Endothelial cell of umbilical vein (primary cell): ENCODE results near the gene OOEP. TPM values are rescaled to one million over a fixed set of nuclear protein-coding genes. Genes with fewer than 3 reads are reported as not detected.

Source experiments
- BruUV-seq: library from RNA; stranded (reverse); fragments of 400-500 nt; replicated peaks from 2 replicates; lab custom pipeline; 2021; lab: Mats Ljungman, UMichigan
- CTCF ChIA-PET: fragments of 300-600, 350-600 bp; sonication (Branson Sonifier 250); formaldehyde crosslinking; loops from one replicate; lab custom pipeline; 2021; ENCODE audit warnings: antibody characterized with exemption, inconsistent platforms; lab: Charles Lee
- POLR2A ChIA-PET: fragments of 300-600, 350-600 bp; sonication (Branson Sonifier 250); formaldehyde crosslinking; loops from one replicate; lab custom pipeline; 2021; ENCODE audit warnings: antibody characterized with exemption, inconsistent platforms; lab: Charles Lee
- DNase-seq: peaks from one replicate; pipeline ENCODE4 v3.0.0-alpha.2; 2011; ENCODE audit warnings: low read depth, low spot score
- FAIRE-seq: peaks from 2 replicates; lab custom pipeline; 2011; peaks lifted over from hg19 to GRCh38; lab: Jason Lieb, UNC
- H2AFZ ChIP-seq: 2 replicates; pipeline ENCODE4 v1.6.0; 2012; ENCODE audit warnings: low read depth, low read length, control low read depth, inconsistent platforms
- H3K27ac ChIP-seq: 2 replicates; pipeline ENCODE4 v1.5.1; 2011; ENCODE audit warnings: low read depth, mild to moderate bottlenecking, control low read depth, low read length, moderate library complexity; ENCODE audit not compliant: insufficient read depth
- H3K27me3 ChIP-seq, 2 experiments: 2 replicates each; pipeline versions ENCODE4 v1.6.0 to v1.6.1; 2011; ENCODE audit warnings: low read length in 2 of 2, mixed read lengths in 1 of 2; ENCODE audit not compliant: control insufficient read depth in 2 of 2, insufficient read depth in 2 of 2
- H3K36me3 ChIP-seq, 2 experiments: 2 replicates in 1 of 2; 3 replicates in 1 of 2; pipeline ENCODE4 v1.5.1; 2011; ENCODE audit warnings: low read length in 2 of 2, mild to moderate bottlenecking in 1 of 2, moderate library complexity in 1 of 2; ENCODE audit not compliant: control insufficient read depth in 2 of 2, insufficient read depth in 2 of 2; ENCODE audit errors: extremely low read depth in 1 of 2
- H3K4me1 ChIP-seq: 3 replicates; pipeline ENCODE4 v1.5.1; 2011; ENCODE audit warnings: mild to moderate bottlenecking, low read length; ENCODE audit not compliant: control insufficient read depth, insufficient read depth; ENCODE audit errors: extremely low read depth
- H3K4me2 ChIP-seq: 2 replicates; pipeline ENCODE4 v1.6.1; 2011; ENCODE audit warnings: low read length, control low read depth, mixed read lengths; ENCODE audit not compliant: insufficient read depth
- H3K4me3 ChIP-seq, 3 experiments: fragments of 200-600 bp in 1 of 3; sonication (generic), shearing (Covaris generic) in 1 of 3; replicated peaks in 1 of 3; 2 replicates each; pipeline ENCODE4 v1.5.1; 2011 to 2016; ENCODE audit warnings: control low read depth in 3 of 3, low read length in 3 of 3, mild to moderate bottlenecking in 2 of 3, inconsistent platforms in 1 of 3, low read depth in 1 of 3, moderate library complexity in 1 of 3; ENCODE audit not compliant: insufficient read depth in 1 of 3
- H3K79me2 ChIP-seq: 2 replicates; pipeline ENCODE4 v1.6.0; 2012; ENCODE audit warnings: low read length, inconsistent platforms; ENCODE audit not compliant: control insufficient read depth, insufficient read depth
- H3K9ac ChIP-seq: replicated peaks from 2 replicates; pipeline ENCODE3; 2011; ENCODE audit warnings: low read length, control low read depth; ENCODE audit not compliant: insufficient read depth; ENCODE audit errors: extremely low read depth
- H3K9me1 ChIP-seq: replicated peaks from 3 replicates; pipeline ENCODE4 v1.6.0; 2011; ENCODE audit warnings: mild to moderate bottlenecking, low read length; ENCODE audit not compliant: control insufficient read depth, insufficient read depth; ENCODE audit errors: extremely low read depth
- H3K9me3 ChIP-seq: replicated peaks from 2 replicates; pipeline ENCODE4 v1.5.1; 2012; ENCODE audit warnings: low read length, inconsistent platforms; ENCODE audit not compliant: control insufficient read depth, insufficient read depth
- H4K20me1 ChIP-seq: replicated peaks from 2 replicates; pipeline ENCODE3; 2011; ENCODE audit warnings: mild to moderate bottlenecking, low read length; ENCODE audit not compliant: control insufficient read depth, insufficient read depth; ENCODE audit errors: extremely low read depth
- CTCF ChIP-seq, 2 donors: IDR thresholded peaks; 1 replicate in 1 of 2; 2 replicates in 1 of 2; pipeline ENCODE4 v1.5.1; 2011; ENCODE audit warnings: low read length in 2 of 2, mild to moderate bottlenecking in 2 of 2, moderate library complexity in 2 of 2, control low read depth in 1 of 2, inconsistent platforms in 1 of 2, low read depth in 1 of 2; ENCODE audit not compliant: insufficient read depth in 1 of 2; ENCODE audit errors: extremely low read depth in 1 of 2
- GATA2 ChIP-seq: IDR thresholded peaks from 2 replicates; pipeline ENCODE4 v1.7.0; 2011; ENCODE audit warnings: low read depth, mild to moderate bottlenecking, moderate library complexity, mixed read lengths, low read length; ENCODE audit not compliant: insufficient read length, insufficient read depth
- JUN ChIP-seq: IDR thresholded peaks from 2 replicates; pipeline ENCODE4 v1.6.1; 2011; ENCODE audit warnings: borderline replicate concordance, low read depth; ENCODE audit not compliant: insufficient read length, insufficient read depth
- MAX ChIP-seq: IDR thresholded peaks from 2 replicates; pipeline ENCODE4 v1.6.1; 2011; ENCODE audit not compliant: insufficient read depth, insufficient read length
- dilution Hi-C: fragments of 300-500 bp; cut with MboI; formaldehyde crosslinking; loops from one replicate; pipeline ENCODE4 v1.15.0; 2019; ENCODE audit warnings: low sequenced_read_pairs; ENCODE audit not compliant: extremely low pct_ligation_motif_present
- intact Hi-C: fragments of 100-400 bp; cut with micrococcal nuclease; formaldehyde crosslinking; loops from one replicate; pipeline ENCODE4 v1.10.0; 2022
- polyA plus RNA-seq, 4 experiments: library from polyadenylated mRNA; depleted of rRNA in 3 of 4; stranded (reverse) in 3 of 4; unstranded in 1 of 4; fragments of >200 nt; gene quantifications; 2 replicates each; pipeline versions ENCODE4 v1.2.1 to v1.2.3, GENCODE V29; 2011 to 2012; ENCODE audit warnings: missing spikeins in 1 of 4
- total RNA-seq: library from RNA; stranded (reverse); gene quantifications from 2 replicates; pipeline ENCODE4 v1.2.3, GENCODE V29; 2021

Gene OOEP
- total and polyA plus RNA-seq, 2 donors (not counting 3 experiments of a cell fraction or from before 2014, with no cell fraction given) = 0.19 TPM; not detected in 1

GRCh38 chr6:73395875-73396274, 26.2 kb upstream of the OOEP start:
- Histone ChIP-seq H3K9ac (no peak overlapping the region), H3K36me3 (no peaks in the 10 kb centered on the region), H3K4me1 (no peaks in the 10 kb centered on the region), H3K9me3 (no peaks in the 10 kb centered on the region), H3K4me2 (no peak overlapping the region), H3K27me3 (no peaks in the 10 kb centered on the region), H3K79me2 (no peaks in the 10 kb centered on the region), H3K4me3 (no peak overlapping the region), H4K20me1 (no peaks in the 10 kb centered on the region), H3K9me1 (no peaks in the 10 kb centered on the region), H2AFZ (no peak overlapping the region), H3K27ac (no peak overlapping the region)
- POLR2A ChIA-PET = no interaction called here
- intact Hi-C loops (no loop called here), dilution Hi-C loops (no loop called here)
- TF ChIP-seq CTCF (IDR thresholded peaks at IDR 0.05; ENCODE audit: extremely low read depth in 1 of 2, insufficient read depth in 1 of 2, low read depth in 1 of 2, low read length in 2 of 2) = no peak
- TF ChIP-seq GATA2 = no peak
- TF ChIP-seq JUN = no peak
- TF ChIP-seq MAX = no peak
- DNase-seq (no peak), FAIRE-seq (no peak)
- BruUV-seq = no TSS peak
- CTCF ChIA-PET = interaction anchor here (1.0 kb wide), 1 partner anchor 69 kb away, joined by 3 read pairs; no protein-coding TSS in a partner anchor
